ENCODE data around the gene LRP5. TPM values are rescaled to one million over a fixed set of nuclear protein-coding genes. Genes with fewer than 3 reads are reported as not detected.

Gene LRP5
- polyA plus RNA-seq, 1 donor (not counting 4 experiments of a cell fraction or from before 2014, with no cell fraction given): 6.6 TPM

DNA sequence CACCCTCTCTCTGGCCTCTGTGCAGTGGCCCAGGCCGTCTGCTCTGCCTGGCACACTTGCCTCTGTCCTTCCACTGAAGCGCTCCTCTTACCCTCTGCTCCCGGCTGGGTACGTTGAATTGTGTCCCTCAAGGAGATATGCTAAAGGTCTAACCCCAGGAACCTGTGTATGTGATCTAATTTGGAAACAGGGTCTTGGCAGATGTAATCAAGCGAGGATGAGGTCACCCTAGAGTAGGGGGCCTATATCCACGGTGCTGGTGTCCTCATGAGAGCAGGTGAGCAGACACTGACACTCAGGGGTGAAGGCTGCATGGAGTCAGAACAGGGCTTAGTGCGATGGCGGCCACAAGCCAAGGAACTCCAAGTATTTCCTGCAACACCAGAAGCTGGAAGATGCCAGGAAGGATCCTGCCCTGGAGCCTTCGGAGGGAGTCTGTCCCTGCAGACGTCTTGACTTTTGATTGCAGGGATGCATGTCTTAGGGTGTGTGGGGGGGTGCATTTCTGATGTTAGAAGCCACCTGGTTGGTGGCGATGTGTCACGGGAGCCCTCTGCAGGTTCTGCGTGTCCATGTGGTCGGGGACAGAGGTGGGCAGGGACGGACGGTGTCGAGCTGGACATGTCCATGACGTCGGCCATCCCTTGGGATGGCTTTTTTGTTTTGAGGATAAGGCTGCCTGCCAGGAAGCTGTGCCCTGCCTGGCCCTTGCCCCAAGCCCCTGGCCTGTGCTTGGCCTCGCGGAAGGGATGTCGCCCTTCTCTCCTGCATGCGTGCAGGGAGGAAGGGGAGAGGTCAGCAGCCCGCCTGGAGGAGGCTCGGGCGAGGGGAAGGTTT, 68.6 kb downstream of the LRP5 start:
- DNase-seq (ENCODE audit: low read depth, low spot score) (no peak), FAIRE-seq (no peak)
- Histone ChIP-seq H4K20me1 (ENCODE audit: control insufficient read depth, extremely low read depth, insufficient read depth, low read length) (peaks cover 7% of the 10 kb centered on the region), H3K27me3 (ENCODE audit: control insufficient read depth, extremely low read depth, insufficient read depth, low read length) (no peaks in the 10 kb centered on the region), H3K4me3 (ENCODE audit: control insufficient read depth in 2 of 3, extremely low read depth in 1 of 3, insufficient read depth in 2 of 3, low read depth in 1 of 3, low read length in 3 of 3) (no peak overlapping the region), H3K36me3 (ENCODE audit: control insufficient read depth in 2 of 2, extremely low read depth in 1 of 2, insufficient read depth in 2 of 2, low read length in 2 of 2) (peaks cover under 1 to 3% of the 10 kb centered on the region in 2 experiments), H3K9me1 (ENCODE audit: control insufficient read depth, extremely low read depth, insufficient read depth, low read length) (no peaks in the 10 kb centered on the region), H3K4me1 (ENCODE audit: control insufficient read depth, extremely low read depth, insufficient read depth, low read length) (no peaks in the 10 kb centered on the region), H3K9me3 (ENCODE audit: control insufficient read depth, low read depth, low read length) (no peaks in the 10 kb centered on the region), H3K27ac (ENCODE audit: control insufficient read depth, insufficient read depth, low read length) (no peak overlapping the region), H3K79me2 (ENCODE audit: control insufficient read depth, insufficient read depth, low read length) (no peaks in the 10 kb centered on the region), H2AFZ (ENCODE audit: control insufficient read depth, low read length) (no peak overlapping the region), H3K4me2 (ENCODE audit: control insufficient read depth, extremely low read depth, insufficient read depth, low read depth, low read length) (no peak overlapping the region), H3K9ac (ENCODE audit: control insufficient read depth, extremely low read depth, insufficient read depth, low read length) (no peak overlapping the region)
- dilution Hi-C loops (cut with MboI; ENCODE audit: extremely low pct_ligation_motif_present, low sequenced_read_pairs): no loop called here
- TF ChIP-seq, protein P1, sequence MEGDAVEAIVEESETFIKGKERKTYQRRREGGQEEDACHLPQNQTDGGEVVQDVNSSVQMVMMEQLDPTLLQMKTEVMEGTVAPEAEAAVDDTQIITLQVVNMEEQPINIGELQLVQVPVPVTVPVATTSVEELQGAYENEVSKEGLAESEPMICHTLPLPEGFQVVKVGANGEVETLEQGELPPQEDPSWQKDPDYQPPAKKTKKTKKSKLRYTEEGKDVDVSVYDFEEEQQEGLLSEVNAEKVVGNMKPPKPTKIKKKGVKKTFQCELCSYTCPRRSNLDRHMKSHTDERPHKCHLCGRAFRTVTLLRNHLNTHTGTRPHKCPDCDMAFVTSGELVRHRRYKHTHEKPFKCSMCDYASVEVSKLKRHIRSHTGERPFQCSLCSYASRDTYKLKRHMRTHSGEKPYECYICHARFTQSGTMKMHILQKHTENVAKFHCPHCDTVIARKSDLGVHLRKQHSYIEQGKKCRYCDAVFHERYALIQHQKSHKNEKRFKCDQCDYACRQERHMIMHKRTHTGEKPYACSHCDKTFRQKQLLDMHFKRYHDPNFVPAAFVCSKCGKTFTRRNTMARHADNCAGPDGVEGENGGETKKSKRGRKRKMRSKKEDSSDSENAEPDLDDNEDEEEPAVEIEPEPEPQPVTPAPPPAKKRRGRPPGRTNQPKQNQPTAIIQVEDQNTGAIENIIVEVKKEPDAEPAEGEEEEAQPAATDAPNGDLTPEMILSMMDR (optimal IDR thresholded peaks at IDR 0.05 in 1 of 3, IDR thresholded peaks at IDR 0.05 in 1 of 3, conservative IDR thresholded peaks at IDR 0.05 in 1 of 3; ENCODE audit: extremely low read depth in 1 of 3, insufficient read depth in 2 of 3, low read length in 3 of 3): no peak
- TF ChIP-seq EZH2 (IDR thresholded peaks at IDR 0.05; ENCODE audit: low read length): no peak

DNA sequence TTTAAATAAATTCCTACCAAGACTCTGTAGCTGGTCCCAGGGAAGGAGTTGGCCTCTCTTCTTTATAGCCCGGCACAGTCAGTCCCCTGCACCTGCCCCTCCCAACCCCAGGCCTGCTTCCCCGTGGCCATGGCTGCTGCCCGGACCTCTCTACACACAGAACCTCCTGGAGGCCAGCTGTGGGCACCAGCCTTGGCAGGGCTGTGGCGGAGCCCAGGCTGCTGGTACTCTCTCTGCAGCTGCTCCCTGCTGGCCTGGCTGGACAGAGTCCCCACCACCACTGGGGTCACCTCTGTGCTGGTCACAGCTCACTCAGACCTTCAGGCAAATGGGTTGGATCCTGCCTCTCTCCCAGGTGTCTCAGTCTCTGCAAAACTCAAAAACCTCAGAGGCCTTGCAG, 69.3 kb downstream of the LRP5 start:
- DNase-seq (ENCODE audit: low read depth, low spot score) (no peak), FAIRE-seq (no peak)
- no peak overlapping the region for H3K27ac ChIP-seq (ENCODE audit: control insufficient read depth, insufficient read depth, low read length)
- no peak overlapping the region for H3K9ac ChIP-seq (ENCODE audit: control insufficient read depth, extremely low read depth, insufficient read depth, low read length)
- H3K79me2 ChIP-seq (ENCODE audit: control insufficient read depth, insufficient read depth, low read length): no peaks in the 10 kb centered on the region
- no peak overlapping the region for H2AFZ ChIP-seq (ENCODE audit: control insufficient read depth, low read length)
- H3K27me3 ChIP-seq (ENCODE audit: control insufficient read depth, extremely low read depth, insufficient read depth, low read length): no peaks in the 10 kb centered on the region
- H3K36me3 ChIP-seq (ENCODE audit: control insufficient read depth in 2 of 2, extremely low read depth in 1 of 2, insufficient read depth in 2 of 2, low read length in 2 of 2): peaks cover 3 to 6% of the 10 kb centered on the region in 2 experiments
- dilution Hi-C loops (cut with MboI; ENCODE audit: extremely low pct_ligation_motif_present, low sequenced_read_pairs): no loop called here
- H3K4me3 ChIP-seq (ENCODE audit: control insufficient read depth in 2 of 3, extremely low read depth in 1 of 3, insufficient read depth in 2 of 3, low read depth in 1 of 3, low read length in 3 of 3): no peak overlapping the region
- H3K9me3 ChIP-seq (ENCODE audit: control insufficient read depth, low read depth, low read length): no peaks in the 10 kb centered on the region
- TF ChIP-seq, protein P1 (optimal IDR thresholded peaks at IDR 0.05 in 1 of 3, IDR thresholded peaks at IDR 0.05 in 1 of 3, conservative IDR thresholded peaks at IDR 0.05 in 1 of 3; ENCODE audit: extremely low read depth in 1 of 3, insufficient read depth in 2 of 3, low read length in 3 of 3): no peak
- TF ChIP-seq EZH2 (IDR thresholded peaks at IDR 0.05; ENCODE audit: low read length): no peak
- peaks cover 7% of the 10 kb centered on the region for H4K20me1 ChIP-seq (ENCODE audit: control insufficient read depth, extremely low read depth, insufficient read depth, low read length)
- H3K4me2 ChIP-seq (ENCODE audit: control insufficient read depth, extremely low read depth, insufficient read depth, low read depth, low read length): no peak overlapping the region
- H3K4me1 ChIP-seq (ENCODE audit: control insufficient read depth, extremely low read depth, insufficient read depth, low read length): no peaks in the 10 kb centered on the region
- H3K9me1 ChIP-seq (ENCODE audit: control insufficient read depth, extremely low read depth, insufficient read depth, low read length): no peaks in the 10 kb centered on the region

Measured in keratinocyte (primary cell).